GM18507 (cell line): Measurements from ENCODE around the gene TUBGCP6.
"Not testable (repeated sequence)": the region's sequence is repeated elsewhere in the genome, so short reads cannot be mapped to it uniquely, and the experiment has no call there.

Experiments used
- DNase-seq: peaks from one replicate; pipeline ENCODE4 v3.0.0; 2011; ENCODE audit warnings: low read depth; ENCODE audit not compliant: insufficient read length; ENCODE audit errors: extremely low spot score
- FAIRE-seq: peaks from 2 replicates; lab custom pipeline; 2011; peaks lifted over from hg19 to GRCh38; lab: Jason Lieb, UNC

TUBGCP6 gene

GRCh38 chr22:50217543-50218152, 27.2 kb downstream of the TUBGCP6 start:
- no peak for DNase-seq
- no peak for FAIRE-seq

- FAIRE-seq = no peak
- no peak for DNase-seq
Measured at GRCh38 chr22:50216684-50217520, 27.9 kb downstream of the TUBGCP6 start.

DNA sequence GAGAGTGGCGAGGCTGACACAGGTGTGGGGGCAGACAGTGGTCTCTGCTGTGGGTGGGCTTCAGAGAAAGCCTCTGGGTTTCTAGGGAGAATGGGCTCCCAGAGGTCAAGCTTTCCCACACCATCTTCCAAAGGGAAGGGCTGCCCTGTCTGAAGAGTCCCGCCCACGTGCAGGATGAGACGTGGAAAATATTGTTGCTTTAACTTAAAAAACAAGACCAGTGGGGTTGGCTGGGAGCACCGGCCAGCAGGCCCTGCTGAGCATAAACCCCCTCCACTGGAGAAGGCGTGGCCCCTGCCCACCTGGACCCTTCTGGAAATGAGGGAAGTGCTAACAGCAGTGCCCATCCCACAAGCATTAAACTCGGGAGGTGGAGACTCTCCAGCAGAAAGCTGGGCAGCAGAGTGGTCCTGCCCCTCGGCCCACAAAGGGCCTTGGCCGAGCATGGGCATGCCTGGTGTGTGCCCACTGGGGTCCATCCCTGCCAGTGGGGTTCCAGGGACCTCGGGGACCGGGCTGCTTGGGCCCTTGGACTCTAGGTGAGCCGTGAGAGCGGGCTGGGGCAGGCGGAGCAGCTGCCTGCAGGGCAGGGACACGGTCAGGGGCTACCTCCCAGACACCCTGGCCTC, 28.7 kb downstream of the TUBGCP6 start:
- no peak for FAIRE-seq

DNA sequence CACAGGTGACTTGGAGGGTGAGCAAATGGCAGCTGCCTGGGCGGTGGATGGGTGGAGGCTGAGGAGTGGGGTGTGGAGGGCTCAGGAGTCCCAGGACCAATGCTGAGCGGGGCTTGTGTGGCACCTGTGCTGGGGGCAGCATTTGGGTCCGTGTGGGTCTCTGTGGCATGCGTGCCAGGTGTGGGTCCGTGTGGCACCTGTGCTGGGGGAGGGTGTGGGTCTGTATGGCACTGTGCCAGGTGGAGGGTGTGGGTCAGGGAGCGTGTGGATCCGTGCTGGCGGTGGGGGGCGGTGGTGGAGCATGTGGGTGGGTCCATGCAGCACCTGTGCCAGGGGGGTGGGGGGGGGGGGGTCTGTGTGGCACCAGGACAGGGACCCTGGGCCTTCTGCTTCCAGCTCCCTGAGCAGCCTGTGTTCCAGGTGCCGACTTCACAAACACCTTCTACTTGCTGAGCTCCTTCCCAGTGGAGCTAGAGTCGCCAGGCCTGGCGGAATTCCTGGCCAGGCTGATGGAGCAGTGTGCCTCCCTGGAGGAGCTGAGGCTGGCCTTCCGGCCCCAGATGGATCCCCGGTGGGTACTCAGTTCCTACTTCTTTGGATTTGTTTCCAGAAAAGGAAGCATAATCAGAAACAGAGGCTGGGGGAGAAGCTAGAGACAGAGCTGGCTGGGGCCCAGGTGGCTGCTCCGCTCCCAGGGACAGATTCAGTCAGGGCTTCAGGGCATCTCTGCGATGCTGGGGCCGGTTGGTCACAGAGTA, 29.3 kb downstream of the TUBGCP6 start:
- DNase-seq = no peak
- FAIRE-seq = no peak

More for the DNA sequence above, 28.7 kb downstream of the TUBGCP6 start:
- no peak for DNase-seq

GRCh38 chr22:50213263-50213662, 31.6 kb downstream of the TUBGCP6 start:
- DNase-seq = no peak
- no peak for FAIRE-seq

- FAIRE-seq (no peak), DNase-seq (no peak)
Measured at GRCh38 chr22:50211147-50211546, 33.7 kb downstream of the TUBGCP6 start.

DNA sequence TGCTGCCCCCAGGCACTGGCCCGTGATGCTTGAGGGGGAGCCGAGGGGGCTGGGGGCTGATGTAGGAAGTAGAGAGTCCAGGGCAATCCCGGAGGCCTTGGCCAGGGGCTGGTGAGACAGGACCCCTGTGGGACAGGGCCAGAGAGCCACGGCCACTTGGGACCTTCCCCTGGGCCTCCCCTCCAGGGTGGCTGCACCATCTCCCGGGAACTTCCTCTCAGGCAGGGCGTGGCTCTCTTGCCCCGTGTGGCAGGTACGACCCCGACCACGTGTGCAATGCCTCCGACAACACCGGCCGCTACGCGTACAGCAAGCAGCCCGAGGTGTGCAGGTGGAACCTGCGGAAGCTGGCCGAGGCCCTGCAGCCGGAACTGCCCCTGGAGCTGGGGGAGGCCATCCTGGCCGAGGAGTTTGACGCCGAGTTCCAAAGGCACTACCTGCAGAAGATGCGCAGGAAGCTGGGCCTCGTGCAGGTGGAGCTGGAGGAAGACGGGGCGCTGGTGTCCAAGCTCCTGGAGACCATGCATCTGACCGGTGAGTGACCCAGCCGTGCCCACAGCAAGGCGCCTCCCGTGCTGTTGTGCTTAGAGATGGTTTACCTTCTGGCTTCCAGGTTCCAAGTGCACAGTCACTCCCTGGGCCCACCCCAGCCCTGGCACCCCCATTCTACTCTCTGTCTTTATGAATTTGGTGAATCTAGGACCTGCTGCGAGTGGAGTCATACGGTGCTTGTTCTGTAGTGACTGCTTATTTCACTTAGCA, 34.3 kb downstream of the TUBGCP6 start:
- DNase-seq (no peak), FAIRE-seq (no peak)

DNA sequence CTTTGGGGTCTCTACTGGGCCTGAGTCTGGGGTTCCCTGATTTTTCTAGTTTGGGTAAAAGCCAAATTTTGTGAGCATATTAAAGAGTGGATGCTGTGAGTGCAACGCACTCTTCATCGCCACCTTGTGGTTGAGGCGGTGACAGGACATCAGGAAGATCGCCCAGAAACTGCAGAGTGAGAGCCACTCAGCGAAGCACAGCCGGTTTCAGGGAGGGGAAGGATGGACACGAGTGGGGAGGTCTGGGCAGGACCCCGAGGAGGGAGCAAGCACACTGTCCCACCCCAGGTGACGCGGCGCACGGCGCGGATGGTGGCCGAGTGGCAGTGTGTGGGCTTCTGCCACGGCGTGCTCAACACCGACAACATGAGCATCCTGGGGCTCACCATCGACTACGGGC, 34.9 kb downstream of the TUBGCP6 start:
- peak; percentile 69 for DNase-seq
- FAIRE-seq = peak; percentile 78

- DNase-seq (no peak), FAIRE-seq (no peak)
Measured at GRCh38 chr22:50208939-50209892, 35.6 kb downstream of the TUBGCP6 start.

GRCh38 chr22:50208430-50208938, 36.3 kb downstream of the TUBGCP6 start:
- FAIRE-seq (no peak), DNase-seq (no peak)

DNA sequence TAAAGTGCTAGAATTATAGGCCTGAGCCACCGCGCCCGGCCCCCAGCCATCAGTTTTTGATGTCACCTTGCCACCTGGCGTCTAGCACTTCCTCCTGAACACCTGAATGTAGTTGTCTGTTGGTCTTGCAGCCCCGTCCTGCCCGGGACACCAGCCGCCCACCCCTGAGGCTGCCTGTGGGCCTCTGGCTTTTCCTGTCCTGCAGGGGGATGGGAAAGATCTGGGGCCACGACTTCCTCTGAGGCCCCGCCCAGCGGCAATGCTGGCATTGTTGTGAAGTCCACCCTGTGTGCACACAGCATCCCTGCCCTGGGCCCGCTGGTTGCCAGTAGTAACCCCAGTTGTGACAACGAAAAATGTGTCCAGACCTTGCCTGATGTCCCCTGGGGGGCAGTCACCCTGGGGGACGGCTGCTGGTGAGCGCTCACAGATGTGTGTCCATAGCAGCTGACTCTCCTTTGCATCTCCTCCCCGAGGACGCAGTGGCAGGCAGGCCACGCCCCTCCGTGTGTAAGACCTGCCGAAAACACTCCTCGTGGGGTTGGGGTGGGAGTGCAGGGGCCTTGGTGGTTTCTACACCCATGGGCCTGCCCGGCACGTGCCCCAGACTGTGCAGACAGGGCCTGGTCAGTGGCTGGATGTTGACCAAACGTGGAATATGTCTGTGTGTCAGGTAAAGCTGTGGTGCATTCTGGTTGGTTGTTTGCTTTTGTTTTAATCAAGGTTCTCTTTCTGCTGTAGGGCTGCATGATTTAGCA, 37.3 kb downstream of the TUBGCP6 start:
- no peak for FAIRE-seq

GRCh38 chr22:50206599-50206998, 38.2 kb downstream of the TUBGCP6 start:
- FAIRE-seq = no peak
- DNase-seq = no peak

More for the DNA sequence above, 37.3 kb downstream of the TUBGCP6 start:
- no peak for DNase-seq

- FAIRE-seq = no peak
Measured at GRCh38 chr22:50205781-50206569, 38.8 kb downstream of the TUBGCP6 start.

GRCh38 chr22:50204998-50205397, 39.8 kb downstream of the TUBGCP6 start:
- not testable (repeated sequence) for FAIRE-seq, DNase-seq

More at GRCh38 chr22:50205781-50206569, 38.8 kb downstream of the TUBGCP6 start:
- DNase-seq = no peak

DNA sequence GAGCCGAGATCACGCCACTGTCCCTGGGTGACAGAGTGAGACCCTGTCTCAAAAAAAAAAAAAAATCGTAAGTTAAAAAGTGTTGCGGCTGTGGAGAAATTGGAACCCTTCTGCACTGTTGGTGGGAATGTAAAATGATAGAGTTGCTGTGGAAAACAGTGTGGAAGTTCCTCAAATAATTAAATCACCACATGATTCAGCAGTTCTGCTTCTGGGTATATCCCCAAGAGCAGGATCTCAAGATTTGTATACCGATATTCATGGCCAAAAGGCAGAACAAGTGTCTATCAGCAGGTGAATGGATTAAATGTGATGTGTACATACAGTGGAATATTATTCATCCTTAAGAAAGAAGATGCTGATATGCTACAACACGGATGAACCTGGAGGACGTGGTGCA, 40.3 kb downstream of the TUBGCP6 start:
- FAIRE-seq = no peak
- no peak for DNase-seq

- no peak for FAIRE-seq
- DNase-seq = no peak
Measured at GRCh38 chr22:50203288-50203687, 41.5 kb downstream of the TUBGCP6 start.
